Subcutaneous abdominal adipose tissue (tissue), 5 donors: ENCODE measurements around the gene LRRFIP2.

Source experiments
- H3K27ac ChIP-seq: one replicate; pipeline ENCODE4 v1.7.0; 2013; ENCODE audit warnings: low read depth, mild to moderate bottlenecking, inconsistent platforms, low read length, moderate library complexity
- H3K27me3 ChIP-seq, 5 donors: one replicate each; pipeline ENCODE4 v1.7.0; 2013; ENCODE audit warnings: low read length in 5 of 5, inconsistent platforms in 1 of 5; ENCODE audit not compliant: control insufficient read depth in 5 of 5, insufficient read depth in 4 of 5
- H3K36me3 ChIP-seq, 5 donors: one replicate each; pipeline ENCODE4 v1.7.0; 2013; ENCODE audit warnings: low read length in 5 of 5; ENCODE audit not compliant: control insufficient read depth in 5 of 5, insufficient read depth in 5 of 5
- H3K4me1 ChIP-seq, 5 donors: one replicate each; pipeline ENCODE4 v1.7.0; 2013; ENCODE audit warnings: low read length in 5 of 5, mild to moderate bottlenecking in 3 of 5, moderate library complexity in 1 of 5; ENCODE audit not compliant: control insufficient read depth in 5 of 5, insufficient read depth in 5 of 5
- H3K4me3 ChIP-seq, 5 donors: one replicate each; pipeline ENCODE4 v1.7.0; 2013; ENCODE audit warnings: low read length in 5 of 5, low read depth in 1 of 5
- H3K9ac ChIP-seq, 5 donors: one replicate each; pipeline ENCODE4 v1.7.0; 2013; ENCODE audit warnings: low read length in 5 of 5, mild to moderate bottlenecking in 4 of 5, moderate library complexity in 3 of 5
- H3K9me3 ChIP-seq, 5 donors: one replicate each; pipeline ENCODE4 v1.7.0; 2013; ENCODE audit warnings: low read length in 5 of 5; ENCODE audit not compliant: control insufficient read depth in 5 of 5
- donor health status: healthy.
- donor health status: healthy.
- donor health status: healthy.
- donor health status: healthy.
- donor health status: healthy.

Gene LRRFIP2

GRCh38 chr3:37138816-37139215 is 35.6 kb downstream of the LRRFIP2 start:
- H3K36me3 ChIP-seq: peaks cover 0 to 9% (median 4%) of the 10 kb centered on the region in 5 donors
- no peaks in the 10 kb centered on the region for H3K9me3 ChIP-seq
- H3K27ac ChIP-seq: no peak overlapping the region
- H3K27me3 ChIP-seq: no peaks in the 10 kb centered on the region
- no peak overlapping the region for H3K4me3 ChIP-seq
- peaks cover 0 to 6% (median 0%) of the 10 kb centered on the region in 5 donors for H3K4me1 ChIP-seq
- no peak overlapping the region for H3K9ac ChIP-seq

- H3K27me3 ChIP-seq: no peaks in the 10 kb centered on the region
- H3K9me3 ChIP-seq: no peaks in the 10 kb centered on the region
- no peak overlapping the region for H3K9ac ChIP-seq
- H3K27ac ChIP-seq: no peak overlapping the region
- H3K4me1 ChIP-seq: peaks cover 0 to 7% (median 0%) of the 10 kb centered on the region in 5 donors
- H3K4me3 ChIP-seq: no peak overlapping the region
- H3K36me3 ChIP-seq: peaks cover 0 to 2% (median under 1%) of the 10 kb centered on the region in 5 donors
Observed at GRCh38 chr3:37137516-37137915, 36.9 kb downstream of the LRRFIP2 start.

DNA sequence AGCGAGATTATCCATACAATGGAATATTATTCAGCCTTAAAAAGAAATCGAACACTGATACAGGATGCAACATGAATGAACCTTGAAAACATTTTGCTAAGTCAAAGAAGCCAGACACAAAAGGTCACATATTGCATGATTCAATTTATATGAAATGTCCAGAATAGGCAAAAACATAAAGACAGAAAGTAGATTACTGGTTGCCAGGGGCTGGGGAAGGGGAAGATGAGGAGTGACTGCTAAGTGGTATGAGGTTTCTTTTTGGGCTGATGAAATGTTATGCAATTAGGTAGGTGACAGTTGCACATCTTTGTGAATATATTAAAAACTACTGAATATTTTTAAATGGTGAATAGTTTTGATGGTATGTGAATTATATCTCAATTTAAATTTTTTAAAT is 38.3 kb downstream of the LRRFIP2 start:
- Histone ChIP-seq H3K27ac (no peak overlapping the region), H3K27me3 (no peaks in the 10 kb centered on the region), H3K4me3 (no peak overlapping the region), H3K9ac (no peak overlapping the region), H3K9me3 (no peaks in the 10 kb centered on the region), H3K36me3 (no peaks in the 10 kb centered on the region), H3K4me1 (peaks cover 0 to 13% (median 7%) of the 10 kb centered on the region in 5 donors)

DNA sequence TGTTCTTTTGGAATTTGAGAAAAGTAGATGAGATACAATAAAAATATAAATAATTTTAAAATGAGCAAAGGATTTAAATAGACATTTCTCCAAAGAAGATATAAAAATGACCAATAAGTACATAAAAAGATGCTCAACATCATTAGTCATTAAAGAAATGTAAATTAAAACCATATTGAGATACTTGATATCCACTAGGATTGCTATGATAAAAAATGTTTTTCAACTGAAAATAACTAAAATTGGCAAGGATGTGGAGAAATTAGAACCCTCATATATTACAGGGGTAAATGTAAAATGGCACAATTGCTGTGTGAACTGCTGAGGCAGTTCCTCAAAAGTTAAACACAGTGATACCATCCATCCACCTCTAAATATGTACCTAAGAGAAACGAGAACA is 38.8 kb downstream of the LRRFIP2 start:
- Histone ChIP-seq H3K4me3 (no peak overlapping the region), H3K4me1 (peaks cover 0 to 16% (median 7%) of the 10 kb centered on the region in 5 donors), H3K36me3 (no peaks in the 10 kb centered on the region), H3K27ac (no peak overlapping the region), H3K9ac (no peak overlapping the region), H3K9me3 (no peaks in the 10 kb centered on the region), H3K27me3 (no peaks in the 10 kb centered on the region)

DNA sequence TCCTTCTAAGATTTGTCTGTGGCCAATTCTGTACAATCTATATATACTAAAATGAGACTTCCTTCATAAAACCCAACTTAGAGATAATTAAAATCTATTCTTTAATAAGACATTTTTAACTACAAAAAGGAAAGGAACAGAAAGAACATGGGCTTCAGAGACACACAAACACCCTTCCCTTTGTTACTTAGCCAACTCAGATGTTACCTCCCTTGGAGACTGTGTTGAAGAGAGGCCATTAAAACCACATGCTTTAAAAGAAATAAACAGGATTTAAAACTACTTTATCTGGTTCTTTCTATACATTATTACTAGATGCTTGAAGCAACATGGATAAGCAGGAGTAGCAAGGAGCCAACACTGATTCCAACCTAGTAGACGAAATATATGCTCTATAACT is 42.0 kb downstream of the LRRFIP2 start:
- Histone ChIP-seq H3K27ac (no peak overlapping the region), H3K4me3 (no peak overlapping the region), H3K4me1 (peaks cover 0 to 16% (median 7%) of the 10 kb centered on the region in 5 donors), H3K36me3 (peaks cover 0 to 1% (median 0%) of the 10 kb centered on the region in 5 donors), H3K9me3 (no peaks in the 10 kb centered on the region), H3K9ac (no peak overlapping the region), H3K27me3 (no peaks in the 10 kb centered on the region)

- H3K4me1 ChIP-seq: peaks cover 0 to 16% (median 7%) of the 10 kb centered on the region in 5 donors
- H3K27me3 ChIP-seq: no peaks in the 10 kb centered on the region
- peaks cover 0 to 2% (median 0%) of the 10 kb centered on the region in 5 donors for H3K36me3 ChIP-seq
- no peaks in the 10 kb centered on the region for H3K9me3 ChIP-seq
- no peak overlapping the region for H3K9ac ChIP-seq
- peak overlapping the region; percentile 22 for H3K27ac ChIP-seq
- no peak overlapping the region for H3K4me3 ChIP-seq
Observed at GRCh38 chr3:37131860-37132144, 42.6 kb downstream of the LRRFIP2 start.

- Histone ChIP-seq H3K4me3 (no peak overlapping the region), H3K9ac (no peak overlapping the region), H3K27ac (peak overlapping the region; percentile 22), H3K9me3 (no peaks in the 10 kb centered on the region), H3K27me3 (no peaks in the 10 kb centered on the region), H3K4me1 (peaks cover 0 to 16% (median 7%) of the 10 kb centered on the region in 5 donors), H3K36me3 (peaks cover 0 to 2% (median 0%) of the 10 kb centered on the region in 5 donors)
Observed at GRCh38 chr3:37130984-37131859, 43.2 kb downstream of the LRRFIP2 start.

DNA sequence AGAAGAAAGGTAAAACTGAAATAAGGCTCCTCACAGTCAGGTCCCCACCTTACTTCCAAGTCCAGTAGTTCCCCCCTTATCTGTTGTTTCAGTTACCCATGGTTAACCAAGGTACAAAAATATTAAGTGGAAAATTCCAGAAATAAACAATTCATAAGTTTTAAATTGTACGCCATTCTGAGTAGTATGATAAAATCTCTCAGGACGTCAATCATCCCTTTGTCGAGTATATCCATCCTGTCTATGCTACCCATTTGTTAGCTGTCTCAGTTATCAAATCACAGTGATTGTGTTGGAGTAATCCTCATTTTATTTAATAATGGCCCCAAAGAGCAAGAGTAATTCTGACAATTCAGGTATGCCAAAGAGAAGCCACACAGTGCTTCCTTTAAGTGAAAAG is 43.9 kb downstream of the LRRFIP2 start:
- no peaks in the 10 kb centered on the region for H3K27me3 ChIP-seq
- H3K4me3 ChIP-seq: no peak overlapping the region
- no peak overlapping the region for H3K27ac ChIP-seq
- no peaks in the 10 kb centered on the region for H3K9me3 ChIP-seq
- no peak overlapping the region for H3K9ac ChIP-seq
- H3K4me1 ChIP-seq: peaks cover 0 to 16% (median 7%) of the 10 kb centered on the region in 5 donors
- peaks cover 0 to 2% (median 0%) of the 10 kb centered on the region in 5 donors for H3K36me3 ChIP-seq

- H3K27ac ChIP-seq: no peak overlapping the region
- H3K9me3 ChIP-seq: no peaks in the 10 kb centered on the region
- H3K27me3 ChIP-seq: no peaks in the 10 kb centered on the region
- H3K36me3 ChIP-seq: peaks cover 0 to 2% (median 0%) of the 10 kb centered on the region in 5 donors
- no peak overlapping the region for H3K9ac ChIP-seq
- H3K4me1 ChIP-seq: peaks cover 0 to 16% (median 7%) of the 10 kb centered on the region in 5 donors
- no peak overlapping the region for H3K4me3 ChIP-seq
Observed at GRCh38 chr3:37129871-37130270, 44.5 kb downstream of the LRRFIP2 start.

DNA sequence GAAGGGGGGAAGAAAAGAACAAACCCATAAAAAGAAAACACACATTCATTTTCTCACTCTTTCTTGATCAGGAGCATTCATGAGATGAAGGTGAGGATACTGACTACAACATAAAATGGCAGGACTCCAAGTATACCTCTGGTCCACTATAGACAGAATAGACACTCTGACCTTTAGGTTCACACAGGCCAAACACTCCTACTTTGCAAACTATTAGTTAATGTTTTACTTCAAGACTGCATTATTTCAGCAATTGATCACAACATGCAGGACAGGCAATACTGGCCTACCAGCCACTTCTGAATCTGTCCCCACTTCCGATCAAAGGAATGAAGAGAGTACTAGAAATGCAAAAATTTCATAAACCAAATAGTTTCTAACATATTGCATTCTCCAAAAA is 47.0 kb downstream of the LRRFIP2 start:
- no peaks in the 10 kb centered on the region for H3K9me3 ChIP-seq
- H3K4me3 ChIP-seq: no peak overlapping the region

More for the DNA sequence above, 47.0 kb downstream of the LRRFIP2 start:
- Histone ChIP-seq H3K4me1 (peaks cover 0 to 14% (median 11%) of the 10 kb centered on the region in 5 donors), H3K27ac (no peak overlapping the region), H3K36me3 (peaks cover 0 to 2% (median 0%) of the 10 kb centered on the region in 5 donors), H3K27me3 (no peaks in the 10 kb centered on the region), H3K9ac (no peak overlapping the region)
